Muscle of leg (tissue), 11 donors: ENCODE results near the gene DUOX1. TPM values are rescaled to one million over a fixed set of nuclear protein-coding genes. Genes with fewer than 3 reads are reported as not detected.
A peak's percentile ranks its signal among the peaks of the same experiment; 100 is the strongest.

Source experiments
- DNase-seq: peaks from one replicate; pipeline ENCODE4 v3.0.0; 2013
- H3K27ac ChIP-seq: one replicate; pipeline ENCODE4 v1.5.1; 2013; ENCODE audit warnings: mild to moderate bottlenecking, low read length, control low read depth
- H3K27me3 ChIP-seq: one replicate; pipeline ENCODE4 v1.6.1; 2013; ENCODE audit warnings: low read length; ENCODE audit not compliant: control insufficient read depth, insufficient read depth
- H3K36me3 ChIP-seq: one replicate; pipeline ENCODE4 v1.6.1; 2013; ENCODE audit warnings: low read length; ENCODE audit not compliant: control insufficient read depth, insufficient read depth
- H3K4me1 ChIP-seq: one replicate; pipeline ENCODE4 v1.6.1; 2013; ENCODE audit warnings: low read length; ENCODE audit not compliant: control insufficient read depth, insufficient read depth
- H3K4me3 ChIP-seq: one replicate; pipeline ENCODE4 v1.5.1; 2013; ENCODE audit warnings: low read length, control low read depth
- H3K9me3 ChIP-seq: replicated peaks from 2 replicates; pipeline ENCODE4 v1.6.1; 2013; ENCODE audit warnings: low read depth, low read length; ENCODE audit not compliant: control insufficient read depth
- WGBS: methylation state at CpG from one replicate; pipeline ENCODE4 v1.1.5; 2013; ENCODE audit warnings: missing lambda C conversion rate; ENCODE audit not compliant: insufficient coverage; 5-methylcytosine and 5-hydroxymethylcytosine counted together
- polyA plus RNA-seq, 8 donors: library from polyadenylated mRNA; unstranded; fragments of 120-200 nt; gene quantifications; one replicate each; pipeline versions ENCODE4 v1.2.1 to v1.2.3, GENCODE V29; 2013; ENCODE audit warnings: inconsistent platforms in 1 of 8, low replicate concordance in 1 of 8; ENCODE audit not compliant: insufficient read length in 8 of 8, insufficient read depth in 1 of 8
- total RNA-seq: library from RNA; stranded (reverse); fragments of 120-200 nt; gene quantifications from one replicate; pipeline ENCODE4 v1.2.4, GENCODE V29; 2013

The DUOX1 gene
- total and polyA plus RNA-seq, 9 donors, result 0.04 to 3.2 (median 1.4) TPM

DNA sequence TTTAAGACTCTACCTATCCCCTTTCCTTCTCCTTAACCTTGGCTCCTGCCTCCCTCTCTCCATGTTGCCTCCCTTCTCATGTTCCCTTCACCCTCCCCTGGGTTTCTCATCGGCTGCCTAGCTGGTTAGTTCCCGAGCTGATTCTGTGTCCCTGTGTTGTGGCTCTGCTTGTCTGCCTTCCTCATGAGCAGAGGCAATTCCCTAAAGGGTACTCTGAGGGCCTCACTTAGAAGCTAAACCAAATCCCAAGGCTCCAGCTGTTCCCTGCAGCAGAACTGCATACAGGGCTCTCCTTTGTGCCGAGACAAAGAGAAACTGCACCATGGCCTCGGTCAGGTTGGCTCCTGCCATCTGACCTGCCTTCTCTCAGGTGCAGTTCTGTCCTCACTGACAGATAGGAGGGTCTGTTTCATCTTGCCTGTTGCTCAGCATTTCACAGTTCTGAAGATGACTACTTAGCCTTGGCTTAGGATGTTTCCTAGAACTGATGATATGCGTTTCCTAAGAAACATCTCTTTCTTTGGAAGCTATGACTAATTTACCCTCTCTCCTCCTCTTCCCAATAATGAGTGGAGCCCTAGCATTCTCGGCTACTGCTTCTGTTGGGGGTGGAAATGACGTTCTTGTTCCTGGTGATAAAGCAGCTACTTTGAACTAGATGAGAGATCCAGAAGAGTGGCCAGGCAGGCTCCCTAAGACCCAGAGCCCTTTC lies 27.1 kb downstream of the DUOX1 start:
- H3K4me1 ChIP-seq, result no peaks in the 10 kb centered on the region
- H3K36me3 ChIP-seq, result peaks cover 4% of the 10 kb centered on the region
- WGBS, result 47% methylated on average over 3 of the region's 7 CpGs
- no peaks in the 10 kb centered on the region for H3K27me3 ChIP-seq
- no peak overlapping the region for H3K27ac ChIP-seq
- H3K4me3 ChIP-seq, result no peak overlapping the region
- DNase-seq, result no peak
- no peaks in the 10 kb centered on the region for H3K9me3 ChIP-seq

DNA sequence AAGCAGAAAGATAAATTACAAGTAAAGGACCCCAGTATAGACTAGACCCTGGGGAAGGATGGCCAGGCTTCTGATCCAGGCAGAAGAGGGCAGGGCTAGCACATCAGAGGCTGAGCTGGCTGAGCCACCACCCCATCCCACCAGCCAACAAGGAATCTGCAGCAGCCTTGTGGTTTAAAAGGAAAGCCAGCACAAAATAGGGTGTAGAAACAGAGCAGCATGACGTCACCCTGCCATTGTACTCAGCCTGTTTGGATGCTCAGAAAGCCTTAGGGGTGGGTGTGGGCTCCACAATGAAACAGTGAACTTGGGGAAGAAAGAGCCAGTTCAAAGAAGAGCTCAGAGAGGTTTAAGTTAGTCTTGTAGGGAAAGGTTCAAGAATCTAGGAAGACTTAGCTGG lies 28.2 kb downstream of the DUOX1 start:
- DNase-seq, result no peak

DNA sequence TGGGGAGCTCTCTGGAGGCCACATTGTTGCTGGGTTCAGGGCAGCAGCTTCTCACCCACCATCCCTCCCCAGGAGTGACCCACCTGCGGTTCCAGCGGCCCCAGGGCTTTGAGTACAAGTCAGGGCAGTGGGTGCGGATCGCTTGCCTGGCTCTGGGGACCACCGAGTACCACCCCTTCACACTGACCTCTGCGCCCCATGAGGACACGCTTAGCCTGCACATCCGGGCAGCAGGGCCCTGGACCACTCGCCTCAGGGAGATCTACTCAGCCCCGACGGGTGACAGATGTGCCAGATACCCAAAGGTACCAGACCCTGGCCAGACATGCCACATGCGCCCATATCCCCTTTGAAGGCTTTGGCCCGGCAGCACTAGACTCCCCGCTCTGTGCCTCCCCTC lies 31.9 kb downstream of the DUOX1 start:
- no peak for DNase-seq
- H3K4me3 ChIP-seq, result no peak overlapping the region
- WGBS, result 88% methylated on average over 14 of the region's 14 CpGs
- no peaks in the 10 kb centered on the region for H3K27me3 ChIP-seq
- no peaks in the 10 kb centered on the region for H3K36me3 ChIP-seq
- no peaks in the 10 kb centered on the region for H3K9me3 ChIP-seq
- H3K4me1 ChIP-seq, result peaks cover 19% of the 10 kb centered on the region
- no peak overlapping the region for H3K27ac ChIP-seq

More for the DNA sequence above, 28.2 kb downstream of the DUOX1 start:
- Histone ChIP-seq H3K27me3 (no peaks in the 10 kb centered on the region), H3K4me3 (no peak overlapping the region), H3K4me1 (peaks cover 4% of the 10 kb centered on the region), H3K27ac (no peak overlapping the region), H3K36me3 (no peaks in the 10 kb centered on the region), H3K9me3 (no peaks in the 10 kb centered on the region)
- WGBS, result 33% methylated on average over 1 of the region's 1 CpG

DNA sequence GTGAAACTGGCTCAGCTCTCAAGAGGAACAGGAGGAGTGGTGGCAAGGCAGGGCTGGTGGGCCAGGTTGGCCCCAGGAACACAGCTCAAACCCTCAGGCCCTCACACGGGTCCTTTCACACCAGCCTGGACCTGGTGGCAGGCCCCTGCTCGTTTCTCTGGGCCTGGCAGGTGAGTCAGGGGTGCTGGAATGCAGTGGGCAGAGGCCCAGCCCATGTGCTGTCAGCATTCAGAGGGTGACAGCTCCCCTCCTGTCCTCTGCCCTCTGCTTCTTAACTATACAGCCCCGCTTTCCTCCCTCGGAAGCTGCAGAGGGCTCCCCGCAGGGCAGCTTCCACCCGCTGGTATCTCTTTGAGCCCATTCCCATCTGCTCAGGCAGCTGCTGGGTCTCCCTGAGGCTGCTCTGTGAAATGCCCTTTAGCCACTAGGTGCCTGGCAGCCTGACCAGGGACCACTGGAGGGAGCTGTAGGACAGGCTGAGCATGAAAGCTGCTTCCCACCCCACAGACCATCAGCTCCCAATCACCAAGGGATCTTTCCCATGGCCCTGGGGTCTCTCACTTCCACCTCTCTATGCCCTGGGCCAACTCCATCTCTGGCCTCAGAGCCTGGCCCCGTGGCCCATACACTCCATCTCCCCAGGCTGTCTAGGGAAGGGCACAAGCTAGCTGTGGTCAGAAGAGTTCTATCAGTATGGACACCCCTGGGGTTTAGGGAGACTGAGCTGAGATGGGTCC lies 33.1 kb downstream of the DUOX1 start:
- Histone ChIP-seq H3K27ac (no peak overlapping the region), H3K4me1 (peaks cover 29% of the 10 kb centered on the region), H3K36me3 (no peaks in the 10 kb centered on the region), H3K9me3 (no peaks in the 10 kb centered on the region), H3K4me3 (no peak overlapping the region), H3K27me3 (no peaks in the 10 kb centered on the region)
- WGBS, result 6% methylated on average over 4 of the region's 7 CpGs
- peak; percentile 85 for DNase-seq

DNA sequence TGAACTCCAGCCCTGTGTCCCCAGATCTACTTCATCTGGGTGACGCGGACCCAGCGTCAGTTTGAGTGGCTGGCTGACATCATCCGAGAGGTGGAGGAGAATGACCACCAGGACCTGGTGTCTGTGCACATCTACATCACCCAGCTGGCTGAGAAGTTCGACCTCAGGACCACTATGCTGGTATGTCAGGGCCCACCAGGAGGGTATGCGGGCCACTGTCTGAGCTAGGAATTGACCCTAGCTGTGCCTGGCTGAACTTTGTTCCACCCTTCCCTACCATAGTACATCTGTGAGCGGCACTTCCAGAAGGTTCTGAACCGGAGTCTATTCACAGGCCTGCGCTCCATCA lies 33.7 kb downstream of the DUOX1 start:
- no peak overlapping the region for H3K4me3 ChIP-seq
- H3K9me3 ChIP-seq, result no peaks in the 10 kb centered on the region
- H3K27ac ChIP-seq, result no peak overlapping the region
- WGBS, result 76% methylated on average over 9 of the region's 9 CpGs
- H3K4me1 ChIP-seq, result peaks cover 30% of the 10 kb centered on the region
- DNase-seq, result no peak
- no peaks in the 10 kb centered on the region for H3K27me3 ChIP-seq
- no peaks in the 10 kb centered on the region for H3K36me3 ChIP-seq

DNA sequence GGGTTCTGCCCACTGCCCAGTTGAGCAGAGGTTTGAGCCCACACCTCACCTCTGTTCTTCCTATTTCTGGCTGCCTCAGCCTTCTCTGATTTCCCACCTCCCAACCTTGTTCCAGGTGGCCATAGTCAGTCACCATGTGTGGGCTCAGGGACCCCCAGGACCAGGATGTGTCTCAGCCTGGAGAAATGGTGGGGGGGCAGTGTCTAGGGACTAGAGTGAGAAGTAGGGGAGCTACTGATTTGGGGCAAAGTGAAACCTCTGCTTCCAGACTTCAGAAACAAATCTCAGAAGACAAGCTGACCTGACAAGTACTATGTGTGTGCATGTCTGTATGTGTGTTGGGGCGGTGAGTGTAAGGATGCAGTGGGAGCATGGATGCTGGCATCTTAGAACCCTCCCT lies 35.1 kb downstream of the DUOX1 start:
- Histone ChIP-seq H3K4me1 (peaks cover 30% of the 10 kb centered on the region), H3K4me3 (no peak overlapping the region), H3K36me3 (no peaks in the 10 kb centered on the region), H3K27me3 (no peaks in the 10 kb centered on the region), H3K9me3 (no peaks in the 10 kb centered on the region), H3K27ac (no peak overlapping the region)
- DNase-seq, result no peak
- WGBS, result no CpG with 5 or more reads among the region's 1 CpG

DNA sequence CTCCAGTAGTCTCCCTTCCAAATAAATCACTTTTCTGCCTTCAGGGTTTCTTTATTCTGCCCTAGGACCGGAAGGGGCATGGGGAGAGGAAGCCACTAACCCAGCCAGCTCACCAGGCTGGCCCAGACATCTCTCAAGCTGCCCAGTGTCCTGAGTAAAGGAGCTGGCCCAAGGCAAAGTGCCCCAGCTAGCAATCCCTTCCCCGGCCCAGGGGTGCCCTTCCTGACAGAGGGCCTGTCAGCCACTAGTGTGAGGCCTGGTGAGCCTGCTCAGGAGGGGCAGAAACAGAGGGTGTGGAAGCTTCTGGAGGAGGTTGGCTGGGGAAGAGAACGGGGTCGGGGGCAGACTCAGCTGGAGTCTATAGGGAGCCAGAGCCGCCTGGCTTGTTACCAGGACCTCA lies 35.7 kb downstream of the DUOX1 start:
- DNase-seq, result no peak
- peak overlapping the region; percentile 29 for H3K27ac ChIP-seq
- no peak overlapping the region for H3K4me3 ChIP-seq
- no peaks in the 10 kb centered on the region for H3K27me3 ChIP-seq
- H3K9me3 ChIP-seq, result no peaks in the 10 kb centered on the region
- H3K4me1 ChIP-seq, result peaks cover 30% of the 10 kb centered on the region
- no peaks in the 10 kb centered on the region for H3K36me3 ChIP-seq
- WGBS, result 89% methylated on average over 1 of the region's 5 CpGs

DNA sequence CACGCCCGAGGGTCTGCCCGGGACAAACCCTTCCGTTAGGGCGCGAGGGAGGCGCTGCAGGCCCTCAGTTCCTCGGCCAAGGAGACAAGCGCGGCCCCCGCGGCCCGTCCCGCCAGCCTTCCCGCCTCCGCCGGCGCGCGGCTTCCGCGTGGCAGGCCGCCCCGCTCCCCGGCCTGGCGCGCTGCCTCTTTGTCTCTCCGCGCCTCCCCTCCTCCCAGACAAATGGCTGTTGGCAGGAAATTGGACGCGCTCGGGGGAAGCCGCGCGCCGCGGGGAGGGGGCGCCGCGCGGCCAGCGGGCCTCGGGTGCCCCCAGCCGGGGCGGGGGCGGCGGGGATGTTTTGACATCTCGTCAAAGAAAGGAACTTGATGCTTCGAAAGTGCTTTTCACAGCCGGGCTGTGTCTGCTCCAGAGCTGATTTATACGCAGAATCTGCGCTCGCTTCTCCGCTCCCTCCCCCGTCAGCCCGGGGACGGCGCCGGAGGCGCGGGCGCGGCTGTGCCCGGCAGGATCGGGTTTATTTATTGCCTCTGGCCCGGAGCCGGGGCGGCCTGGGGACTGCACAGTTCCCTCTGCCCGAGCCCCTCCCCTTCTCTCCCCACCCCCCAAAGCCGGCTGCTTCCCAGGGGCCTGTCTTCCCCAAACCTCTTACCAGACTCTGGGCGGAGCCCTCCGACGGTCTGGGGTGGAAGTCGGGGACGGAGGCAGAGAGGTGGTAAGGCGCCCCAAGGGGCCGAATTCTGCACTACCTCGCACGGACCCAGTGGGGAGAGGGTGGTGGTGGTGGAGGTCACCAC lies 37.2 kb downstream of the DUOX1 start:
- no peaks in the 10 kb centered on the region for H3K9me3 ChIP-seq
- peak overlapping the region; percentile 69 for H3K4me3 ChIP-seq
- peaks cover 30% of the 10 kb centered on the region for H3K4me1 ChIP-seq
- DNase-seq, result peak; percentile 95
- peak overlapping the region; percentile 97 for H3K27ac ChIP-seq
- H3K36me3 ChIP-seq, result peaks cover 6% of the 10 kb centered on the region
- WGBS, result 0% methylated on average over 63 of the region's 79 CpGs
- H3K27me3 ChIP-seq, result no peaks in the 10 kb centered on the region

DNA sequence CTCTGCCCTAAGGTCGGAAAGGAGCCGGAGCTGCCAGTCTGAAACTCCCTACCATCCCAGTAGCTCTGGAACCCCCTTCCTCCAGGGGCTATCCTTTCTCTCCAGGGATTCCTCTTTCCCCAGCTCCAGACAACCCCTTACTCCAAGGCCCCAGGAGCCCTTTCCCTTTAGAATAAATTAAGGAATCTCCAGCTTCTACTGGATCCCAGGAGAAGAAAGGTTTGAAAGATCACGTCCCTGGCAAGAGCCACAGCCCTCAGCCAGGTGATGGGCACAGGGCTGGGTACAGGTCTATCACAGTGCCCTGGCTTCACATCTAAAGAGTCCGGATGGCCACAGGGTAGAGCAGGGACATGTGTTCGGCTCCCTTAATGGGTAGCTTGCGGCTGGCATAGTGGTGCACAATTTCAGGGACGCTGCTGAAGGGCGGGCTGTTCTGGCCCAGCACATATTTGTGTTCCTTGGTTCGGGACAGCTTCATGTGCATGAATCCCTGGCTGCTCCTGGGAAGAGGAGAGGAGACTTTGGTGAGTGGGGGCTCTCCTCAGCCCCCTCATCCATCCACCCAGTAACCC lies 37.9 kb downstream of the DUOX1 start:
- peak overlapping the region; percentile 69 for H3K4me3 ChIP-seq
- WGBS, result 92% methylated on average over 3 of the region's 9 CpGs
- H3K27me3 ChIP-seq, result no peaks in the 10 kb centered on the region
- H3K9me3 ChIP-seq, result no peaks in the 10 kb centered on the region
- H3K27ac ChIP-seq, result peak overlapping the region; percentile 97
- H3K4me1 ChIP-seq, result peaks cover 29% of the 10 kb centered on the region
- H3K36me3 ChIP-seq, result peaks cover 8% of the 10 kb centered on the region
- no peak for DNase-seq

DNA sequence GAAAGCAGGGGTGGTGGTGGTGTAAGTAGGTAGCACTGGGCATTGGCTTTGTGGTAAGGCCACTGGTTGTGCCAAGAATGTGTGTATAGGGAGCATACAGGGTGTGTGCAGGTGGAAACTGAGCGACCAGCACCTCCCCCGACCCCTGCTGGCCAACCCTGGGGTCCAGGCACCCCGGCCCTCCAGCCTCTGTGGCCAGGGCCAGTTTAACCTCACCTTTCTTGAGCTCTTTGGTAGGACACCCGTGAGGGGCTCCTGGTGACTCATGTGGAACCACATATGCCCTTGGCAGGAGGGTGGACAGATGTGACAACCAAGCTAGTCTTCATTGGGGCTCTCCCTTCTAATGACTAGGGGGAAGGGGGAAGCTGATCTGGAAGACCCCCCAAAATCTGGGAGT lies 38.5 kb downstream of the DUOX1 start:
- H3K4me1 ChIP-seq, result peaks cover 24% of the 10 kb centered on the region
- no peaks in the 10 kb centered on the region for H3K27me3 ChIP-seq
- H3K36me3 ChIP-seq, result peaks cover 12% of the 10 kb centered on the region
- H3K9me3 ChIP-seq, result no peaks in the 10 kb centered on the region
- WGBS, result 90% methylated on average over 2 of the region's 4 CpGs
- H3K27ac ChIP-seq, result no peak overlapping the region
- no peak overlapping the region for H3K4me3 ChIP-seq
- no peak for DNase-seq
